ENCODE data around the gene ACTL7B. TPM values are rescaled to one million over a fixed set of nuclear protein-coding genes. Genes with fewer than 3 reads are reported as not detected.

The ACTL7B gene
- total and polyA plus RNA-seq, 2 of the 8 experiments (the other 6 are each of a cell fraction or from before 2014, with no cell fraction given) = not detected

DNA sequence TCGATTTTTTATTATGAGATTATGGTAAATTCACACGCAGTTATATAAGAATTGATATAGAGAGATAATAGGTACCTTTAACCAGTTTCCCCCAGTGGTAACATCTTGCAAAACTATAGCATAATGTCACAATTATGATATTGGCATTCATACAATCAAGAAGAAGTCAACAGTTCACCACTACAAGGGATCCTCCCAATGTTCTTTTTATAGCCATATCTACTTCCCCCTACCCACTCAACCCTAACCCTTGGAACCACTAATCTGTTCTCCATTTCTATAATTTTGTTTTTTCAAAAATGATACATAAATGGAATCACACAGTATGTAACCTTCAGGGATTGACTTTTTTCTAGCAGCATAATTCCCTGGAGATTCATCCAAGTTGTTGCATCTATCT is 9.8 kb downstream of the ACTL7B start:
- no peaks in the 10 kb centered on the region for H3K9me3 ChIP-seq (ENCODE audit: insufficient read depth in 2 of 2, low read depth in 1 of 2, low read length in 1 of 2)
- H2AK5ac ChIP-seq (ENCODE audit: low read depth, low read length) = no peak overlapping the region
- H2BK20ac ChIP-seq (ENCODE audit: low read length) = no peak overlapping the region
- no peak overlapping the region for H3K4ac ChIP-seq (replicated peaks; ENCODE audit: insufficient read length, low read depth, low read length)
- no peak overlapping the region for H3K4me3 ChIP-seq (ENCODE audit: extremely low read depth in 1 of 4, insufficient read depth in 2 of 4, low read depth in 3 of 4, low read length in 4 of 4)
- H3K79me2 ChIP-seq (ENCODE audit: control insufficient read depth in 1 of 2, insufficient read depth in 2 of 2, low read length in 2 of 2) = no peaks in the 10 kb centered on the region
- no peaks in the 10 kb centered on the region for H3K36me3 ChIP-seq (ENCODE audit: control insufficient read depth in 2 of 4, insufficient read depth in 4 of 4, low read length in 3 of 4)
- no peaks in the 10 kb centered on the region for H4K20me1 ChIP-seq (replicated peaks in 1 of 2; ENCODE audit: control insufficient read depth in 1 of 2, insufficient read depth in 2 of 2, low read length in 2 of 2)
- no peak overlapping the region for H4K91ac ChIP-seq (replicated peaks; ENCODE audit: insufficient read length, low read length)
- no peak overlapping the region for H2AFZ ChIP-seq (ENCODE audit: low read length)
- H2BK120ac ChIP-seq (replicated peaks; ENCODE audit: low read depth, low read length) = no peak overlapping the region
- CTCF ChIA-PET (ENCODE audit: partially characterized antibody) = interaction anchor here (1.5 kb wide), 1 partner anchor 8 kb away, joined by 4 read pairs; no protein-coding TSS in a partner anchor
- POLR2A ChIA-PET (ENCODE audit: partially characterized antibody) = no interaction called here
- no peak overlapping the region for H3K27ac ChIP-seq (ENCODE audit: low read depth, low read length)
- no peak overlapping the region for H4K5ac ChIP-seq (ENCODE audit: insufficient read length, low read depth, low read length)
- FAIRE-seq (no peak), DNase-seq (ENCODE audit: low read depth in 1 of 2, low spot score in 2 of 2) (no peak)
- no peak overlapping the region for H3K23ac ChIP-seq (ENCODE audit: insufficient read length)
- H2BK15ac ChIP-seq (ENCODE audit: low read length) = no peak overlapping the region
- H2BK5ac ChIP-seq (ENCODE audit: low read depth, low read length) = no peak overlapping the region
- H3K9ac ChIP-seq (replicated peaks in 1 of 4; ENCODE audit: extremely low read depth in 1 of 4, low read depth in 3 of 4, low read length in 3 of 4) = no peak overlapping the region
- no peaks in the 10 kb centered on the region for H3K4me1 ChIP-seq (replicated peaks in 1 of 4; ENCODE audit: control insufficient read depth in 3 of 4, insufficient read depth in 4 of 4, low read length in 3 of 4)
- no peaks in the 10 kb centered on the region for H3K79me1 ChIP-seq (ENCODE audit: low read depth, low read length)
- no peak overlapping the region for H3K56ac ChIP-seq (replicated peaks; ENCODE audit: insufficient read length, low read depth, low read length)
- no peaks in the 10 kb centered on the region for H3K23me2 ChIP-seq (ENCODE audit: low read depth, low read length)
- H3K27me3 ChIP-seq (replicated peaks in 1 of 4; ENCODE audit: control insufficient read depth in 3 of 4, extremely low read depth in 1 of 4, insufficient read depth in 3 of 4, low read length in 3 of 4) = no peaks in the 10 kb centered on the region
- H3K18ac ChIP-seq (ENCODE audit: extremely low read depth, low read length) = no peak overlapping the region
- H2BK12ac ChIP-seq (ENCODE audit: low read depth, low read length) = no peak overlapping the region
- H3K4me2 ChIP-seq (ENCODE audit: insufficient read depth in 1 of 2, low read depth in 2 of 2, low read length in 2 of 2) = no peak overlapping the region
- 87% methylated on average over 2 of the region's 2 CpGs; no CpG with 5 or more reads in 1 of the 2 experiments for WGBS, 2 experiments (ENCODE audit: extremely low coverage in 1 of 2, insufficient coverage in 1 of 2, insufficient read length in 1 of 2, insufficient replicate concordance in 2 of 2, low coverage in 1 of 2, low lambda C conversion rate in 2 of 2, missing lambda C conversion rate in 1 of 2)
- no peak overlapping the region for H3K14ac ChIP-seq (ENCODE audit: insufficient read length)
- H4K8ac ChIP-seq (ENCODE audit: extremely low read depth, insufficient read depth, low read length) = no peak overlapping the region
- TF ChIP-seq EZH2 (IDR thresholded peaks at IDR 0.05; ENCODE audit: low read depth, low read length, severe bottlenecking) (no peak), SP2 (IDR thresholded peaks at IDR 0.05; ENCODE audit: low read length) (no peak), POU5F1 (IDR thresholded peaks at IDR 0.05; ENCODE audit: low read depth, low read length) (no peak), TAF1 (IDR thresholded peaks at IDR 0.05; ENCODE audit: low read depth, low read length) (no peak), GABPA (IDR thresholded peaks at IDR 0.05; ENCODE audit: borderline replicate concordance, insufficient read depth, low read length) (no peak), HDAC2 (IDR thresholded peaks at IDR 0.05; ENCODE audit: borderline replicate concordance in 1 of 2, low read depth in 2 of 2, low read length in 2 of 2) (no peak), SP1 (IDR thresholded peaks at IDR 0.05; ENCODE audit: low read depth, low read length) (no peak), YY1 (IDR thresholded peaks at IDR 0.05; ENCODE audit: low read depth, low read length) (no peak), CTBP2 (IDR thresholded peaks at IDR 0.05; ENCODE audit: borderline replicate concordance, insufficient read depth, insufficient read length, low read length) (no peak), POLR2AphosphoS5 (IDR thresholded peaks at IDR 0.05; ENCODE audit: low read depth, low read length) (no peak), RBBP5 (IDR thresholded peaks at IDR 0.05; ENCODE audit: borderline replicate concordance, low read depth, low read length) (no peak), PHF8 (conservative IDR thresholded peaks at IDR 0.05; ENCODE audit: low read depth, low read length) (no peak), ASH2L (IDR thresholded peaks at IDR 0.05; ENCODE audit: low read length) (no peak), HDAC6 (IDR thresholded peaks at IDR 0.05; ENCODE audit: low read depth, low read length) (no peak)
- TF ChIP-seq, protein P1, sequence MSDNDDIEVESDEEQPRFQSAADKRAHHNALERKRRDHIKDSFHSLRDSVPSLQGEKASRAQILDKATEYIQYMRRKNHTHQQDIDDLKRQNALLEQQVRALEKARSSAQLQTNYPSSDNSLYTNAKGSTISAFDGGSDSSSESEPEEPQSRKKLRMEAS (IDR thresholded peaks at IDR 0.05) = no peak
